NCI-H128 (cell line): ENCODE results near the gene HTT.
"Not testable (repeated sequence)": the region's sequence is repeated elsewhere in the genome, so short reads cannot be mapped to it uniquely, and the experiment has no call there.

Experiments used
- DNase-seq: peaks from one replicate; lab custom pipeline; 2025; ENCODE audit not compliant: unreplicated experiment; lab: John Stamatoyannopoulos, UW

Gene HTT

GRCh38 chr4:3075652-3075981 is 1.1 kb downstream of the HTT start:
- no peak for DNase-seq

DNA sequence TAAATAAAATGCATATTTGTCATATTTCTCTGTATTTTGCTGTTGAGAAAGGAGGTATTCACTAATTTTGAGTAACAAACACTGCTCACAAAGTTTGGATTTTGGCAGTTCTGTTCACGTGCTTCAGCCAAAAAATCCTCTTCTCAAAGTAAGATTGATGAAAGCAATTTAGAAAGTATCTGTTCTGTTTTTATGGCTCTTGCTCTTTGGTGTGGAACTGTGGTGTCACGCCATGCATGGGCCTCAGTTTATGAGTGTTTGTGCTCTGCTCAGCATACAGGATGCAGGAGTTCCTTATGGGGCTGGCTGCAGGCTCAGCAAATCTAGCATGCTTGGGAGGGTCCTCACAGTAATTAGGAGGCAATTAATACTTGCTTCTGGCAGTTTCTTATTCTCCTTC is 3.3 kb downstream of the HTT start:
- DNase-seq = no peak

DNA sequence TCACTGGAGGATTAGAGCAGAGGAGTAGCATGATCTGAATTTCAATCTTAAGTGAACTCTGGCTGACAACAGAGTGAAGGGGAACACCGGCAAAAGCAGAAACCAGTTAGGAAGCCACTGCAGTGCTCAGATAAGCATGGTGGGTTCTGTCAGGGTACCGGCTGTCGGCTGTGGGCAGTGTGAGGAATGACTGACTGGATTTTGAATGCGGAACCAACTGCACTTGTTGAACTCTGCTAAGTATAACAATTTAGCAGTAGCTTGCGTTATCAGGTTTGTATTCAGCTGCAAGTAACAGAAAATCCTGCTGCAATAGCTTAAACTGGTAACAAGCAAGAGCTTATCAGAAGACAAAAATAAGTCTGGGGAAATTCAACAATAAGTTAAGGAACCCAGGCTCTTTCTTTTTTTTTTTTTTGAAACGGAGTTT is 5.2 kb downstream of the HTT start:
- DNase-seq = no peak

DNA sequence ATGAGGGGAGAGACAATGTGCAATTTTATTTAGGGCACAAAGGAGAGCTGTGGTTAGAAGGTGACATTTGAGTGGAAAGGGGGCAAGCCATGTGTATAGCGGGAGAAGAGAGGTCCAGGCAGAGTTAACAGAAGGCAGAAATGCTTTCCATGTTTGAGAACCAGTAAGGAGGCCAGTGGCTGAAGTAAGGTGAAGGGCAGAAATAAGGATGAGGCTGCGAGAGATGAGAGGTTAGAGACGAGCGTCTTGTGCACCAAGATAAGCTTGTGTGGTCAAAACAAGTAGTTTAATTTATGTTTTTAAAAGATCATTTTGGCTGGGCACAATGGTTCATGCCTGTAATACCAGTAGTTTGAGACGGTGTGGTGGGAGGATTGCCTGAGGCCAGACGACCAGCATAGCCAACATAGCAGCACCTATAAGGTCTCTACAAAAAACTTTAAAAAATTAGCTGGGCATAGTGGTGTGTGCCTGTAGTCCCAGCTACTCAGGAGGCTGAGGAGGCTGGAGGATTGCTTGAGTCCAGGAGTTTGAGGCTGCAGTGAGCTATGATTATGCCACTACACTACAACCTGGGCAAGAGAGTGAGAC is 8.5 kb downstream of the HTT start:
- DNase-seq = no peak

- no peak for DNase-seq
Measured at GRCh38 chr4:3083732-3084131, 9.3 kb downstream of the HTT start.

GRCh38 chr4:3085948-3086670 is 11.6 kb downstream of the HTT start:
- DNase-seq = no peak

- DNase-seq = no peak
Measured at GRCh38 chr4:3087115-3087797, 12.8 kb downstream of the HTT start.

DNA sequence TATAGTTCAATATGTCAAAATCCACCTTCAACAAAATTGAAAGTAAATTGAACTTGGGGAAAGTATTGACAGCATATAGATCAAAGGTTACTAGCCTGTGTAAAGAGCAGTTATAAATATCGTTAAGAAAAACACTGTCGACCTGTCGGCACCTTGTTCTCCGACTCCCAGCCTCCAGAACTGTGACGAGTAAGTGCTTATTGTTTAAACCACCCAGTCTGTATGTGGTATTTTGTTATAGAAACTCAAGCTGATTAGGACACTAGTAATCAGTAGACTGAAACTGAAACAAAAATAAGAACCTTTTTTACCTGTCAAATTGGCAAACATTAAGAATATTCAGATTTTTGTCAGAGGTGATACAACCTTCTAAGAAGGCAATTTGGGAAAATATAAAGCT is 17.0 kb downstream of the HTT start:
- DNase-seq = no peak

GRCh38 chr4:3094701-3095100 is 20.2 kb downstream of the HTT start:
- DNase-seq = not testable (repeated sequence)

DNA sequence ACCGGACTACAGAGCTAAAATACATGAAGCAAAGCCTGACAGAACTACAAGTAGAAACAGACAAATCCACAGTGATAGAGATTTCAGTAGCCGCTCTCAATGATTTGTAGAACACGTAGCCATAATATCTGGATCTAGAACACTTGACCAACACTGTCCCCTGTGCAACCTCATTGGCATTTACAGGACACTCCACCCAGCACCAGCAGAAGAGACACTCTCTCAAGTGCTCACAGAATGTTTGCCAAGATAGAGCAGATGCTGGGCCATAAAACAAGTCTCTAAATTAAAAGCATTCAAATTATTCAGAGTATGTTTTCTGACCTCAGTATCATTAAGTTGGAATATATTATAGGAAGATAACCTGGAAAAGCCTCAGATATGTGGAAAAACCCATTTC is 21.7 kb downstream of the HTT start:
- no peak for DNase-seq

DNA sequence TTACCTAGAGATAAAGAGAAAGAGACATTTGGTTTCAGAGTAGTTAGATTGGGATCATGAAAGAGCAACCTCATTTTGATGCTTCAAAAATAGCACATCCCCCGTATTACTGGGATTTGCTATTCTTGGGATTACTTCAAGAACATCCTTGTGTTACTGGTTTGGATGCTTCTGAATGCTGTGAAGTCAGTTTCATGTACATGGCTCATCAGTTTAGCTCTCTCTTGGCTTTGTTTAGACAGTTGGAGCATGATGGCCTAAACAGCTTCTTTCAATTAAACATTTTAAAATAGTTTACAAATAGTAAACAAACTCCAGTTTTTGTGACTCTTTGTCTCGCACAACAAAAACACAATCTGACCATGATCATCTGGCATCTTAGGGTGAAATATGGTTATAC is 23.9 kb downstream of the HTT start:
- DNase-seq = no peak

DNA sequence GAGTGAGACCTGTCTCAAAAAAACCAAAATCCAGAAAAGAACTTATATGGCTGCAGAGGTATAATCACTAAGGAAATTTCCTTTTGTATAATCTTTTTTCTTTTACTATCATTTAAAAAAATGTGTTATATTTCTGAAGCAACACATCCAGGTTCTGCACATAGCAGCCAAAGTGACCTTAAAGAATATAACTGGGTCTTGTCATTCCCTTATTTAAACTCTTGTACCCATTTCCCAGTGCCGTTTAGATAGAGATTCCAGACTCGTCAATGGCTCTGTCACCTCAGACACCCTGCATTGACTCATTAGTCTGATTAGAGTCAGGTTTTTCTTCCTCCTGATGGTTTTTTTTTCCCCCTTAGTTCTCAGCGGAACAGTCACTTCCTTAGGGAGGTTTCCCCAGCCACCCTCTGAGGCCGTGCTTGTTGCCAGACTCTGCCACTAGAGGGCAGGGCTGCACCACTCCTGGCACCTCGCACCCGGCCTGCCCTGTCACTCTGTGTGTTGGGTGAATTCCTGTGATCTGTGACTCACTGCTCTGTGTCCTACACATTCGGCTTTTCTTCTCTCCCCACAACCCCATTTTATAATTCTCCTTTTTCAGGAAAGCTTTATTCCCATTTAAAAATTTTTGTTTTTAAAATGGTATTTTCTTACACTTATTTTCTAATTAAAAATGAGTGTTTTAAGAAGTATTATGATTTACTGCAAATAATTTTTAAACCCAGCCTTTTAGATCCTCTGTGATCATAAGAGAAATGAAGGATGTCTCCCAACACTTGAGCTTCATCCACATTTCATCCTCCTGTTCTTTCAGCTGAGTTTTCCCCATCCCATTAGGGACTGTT is 32.1 kb downstream of the HTT start:
- DNase-seq = peak; percentile 15

DNA sequence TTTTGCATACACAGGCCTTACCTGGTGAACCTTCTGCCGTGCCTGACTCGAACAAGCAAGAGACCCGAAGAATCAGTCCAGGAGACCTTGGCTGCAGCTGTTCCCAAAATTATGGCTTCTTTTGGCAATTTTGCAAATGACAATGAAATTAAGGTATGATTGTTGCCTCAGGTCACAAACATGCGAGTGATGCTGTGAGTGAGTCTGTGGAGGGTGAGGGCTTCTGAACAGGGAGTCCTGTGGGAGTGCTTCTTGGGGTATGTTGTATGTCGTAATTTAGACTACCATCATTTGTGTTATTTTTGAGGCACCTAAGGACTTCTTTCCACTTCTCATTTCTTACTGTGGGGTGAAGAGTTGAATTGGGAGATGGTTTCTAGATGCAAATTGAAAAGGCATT is 32.8 kb downstream of the HTT start:
- DNase-seq = no peak

DNA sequence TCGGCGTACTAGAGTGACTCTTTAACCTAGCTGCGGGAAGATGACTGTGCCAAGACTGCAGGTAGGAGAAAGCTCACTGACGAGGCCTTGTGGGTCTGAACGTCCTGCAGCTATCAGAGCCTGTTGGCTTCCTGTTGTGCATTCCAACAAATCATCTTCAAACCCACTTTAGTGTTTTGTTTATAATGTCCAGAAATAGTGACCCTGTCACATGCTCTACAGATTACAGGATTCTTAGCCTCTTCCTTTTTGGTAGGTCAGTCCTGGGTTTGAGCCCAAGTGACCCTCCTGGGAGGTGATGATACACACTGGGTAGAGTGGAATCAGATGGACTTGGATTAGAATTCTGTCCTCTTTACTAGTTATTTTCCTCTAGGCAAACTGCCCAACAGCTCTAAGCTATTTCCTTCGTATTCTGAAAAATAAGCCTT is 33.2 kb downstream of the HTT start:
- DNase-seq = no peak

DNA sequence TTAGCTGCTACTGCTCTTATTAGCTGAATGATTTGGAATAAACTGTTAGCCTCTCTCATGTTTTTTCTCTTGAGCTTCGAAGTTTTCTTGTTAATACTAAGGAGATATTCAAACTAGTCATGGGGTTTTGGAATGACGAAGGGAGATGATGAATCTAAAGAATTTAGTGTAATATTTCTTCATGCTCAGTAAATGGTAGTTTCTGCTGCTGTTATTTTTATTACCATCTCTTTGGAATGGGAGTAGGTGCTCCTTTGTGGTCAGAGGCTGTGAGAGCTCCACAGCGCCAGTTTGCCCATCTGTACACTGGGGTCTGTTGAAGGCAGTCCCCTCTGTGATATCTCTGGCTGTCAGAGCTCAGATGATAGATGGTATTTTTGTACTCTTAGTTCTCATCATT is 33.7 kb downstream of the HTT start:
- no peak for DNase-seq

- DNase-seq = no peak
Measured at GRCh38 chr4:3111461-3111860, 37.0 kb downstream of the HTT start.

DNA sequence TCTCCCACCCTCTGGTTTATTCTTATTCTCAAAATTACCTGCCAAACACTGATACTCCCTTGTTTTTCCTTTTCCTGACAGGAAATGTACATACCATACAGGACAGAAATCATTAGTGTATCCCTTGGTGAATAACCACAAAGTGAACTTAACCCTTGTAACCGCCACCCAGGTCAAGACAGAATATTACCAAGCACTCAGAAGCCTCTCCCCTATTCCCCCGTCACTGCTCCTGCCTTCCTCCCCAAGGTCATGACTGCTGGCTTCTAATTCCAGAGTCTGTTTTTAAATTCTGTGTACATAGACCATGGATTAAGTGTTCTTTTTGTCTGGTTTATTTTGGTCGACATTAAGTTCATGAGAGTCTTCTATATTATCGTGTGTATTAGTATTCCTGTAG is 37.7 kb downstream of the HTT start:
- no peak for DNase-seq

- DNase-seq = no peak
Measured at GRCh38 chr4:3112609-3113469, 38.4 kb downstream of the HTT start.

- DNase-seq = no peak
Measured at GRCh38 chr4:3114377-3114776, 39.9 kb downstream of the HTT start.

GRCh38 chr4:3115637-3116270 is 41.3 kb downstream of the HTT start:
- no peak for DNase-seq
